HepG2 (cell line): ENCODE measurements around the gene MYH7. TPM values are rescaled to one million over a fixed set of nuclear protein-coding genes. Genes with fewer than 3 reads are reported as not detected.
A peak's percentile ranks its signal among the peaks of the same experiment; 100 is the strongest.

ENCODE experiments used
- AHR ChIP-seq: IDR thresholded peaks from 2 replicates; pipeline ENCODE4 v1.6.1; 2018; ENCODE audit warnings: missing genetic modification reagents, missing compliant biosample characterization
- ATF7-NPFF ChIP-seq: sonication (generic); formaldehyde crosslinking; IDR thresholded peaks from 2 replicates; pipeline ENCODE4 v1.8.1; 2023; ENCODE audit warnings: mild to moderate bottlenecking, low read depth, missing genetic modification reagents, moderate library complexity
- GLI4 ChIP-seq: sonication (generic); formaldehyde crosslinking; IDR thresholded peaks from 2 replicates; pipeline ENCODE4 v1.5.1; 2020; ENCODE audit warnings: missing genetic modification reagents, mild to moderate bottlenecking, moderate library complexity, borderline replicate concordance
- MED13 ChIP-seq: sonication (generic); formaldehyde crosslinking; IDR thresholded peaks from 2 replicates; pipeline ENCODE4 v1.5.0; 2020; ENCODE audit warnings: missing genetic modification reagents
- NAIF1 ChIP-seq: sonication (generic); formaldehyde crosslinking; IDR thresholded peaks from 2 replicates; pipeline ENCODE4 v1.5.0; 2020; ENCODE audit warnings: mild to moderate bottlenecking, missing genetic modification reagents, borderline replicate concordance
- NCOA2 ChIP-seq: sonication (generic); formaldehyde crosslinking; IDR thresholded peaks from 2 replicates; pipeline ENCODE4 v1.8.0; 2022; ENCODE audit warnings: inconsistent platforms
- PAWR ChIP-seq: sonication (generic); formaldehyde crosslinking; IDR thresholded peaks from 2 replicates; pipeline ENCODE4 v1.4.0; 2020; ENCODE audit warnings: missing genetic modification reagents, mild to moderate bottlenecking, borderline replicate concordance
- SIX4 ChIP-seq: sonication (generic); formaldehyde crosslinking; IDR thresholded peaks from 2 replicates; pipeline ENCODE4 v1.4.0; 2020; ENCODE audit warnings: missing genetic modification reagents
- SOX6 ChIP-seq, 2 experiments: fragments of 450-650 bp in 1 of 2; sonication (generic) in 1 of 2; formaldehyde crosslinking in 1 of 2; IDR thresholded peaks; 2 replicates each; pipeline versions ENCODE4 v1.4.0 to v1.6.1; 2017 to 2020; ENCODE audit warnings: antibody characterized with exemption in 1 of 2, mild to moderate bottlenecking in 1 of 2, missing genetic modification reagents in 1 of 2
- TBP ChIP-seq: sonication (generic); formaldehyde crosslinking; IDR thresholded peaks from 2 replicates; pipeline ENCODE4 v1.5.0; 2020; ENCODE audit warnings: missing genetic modification reagents
- ZBTB38 ChIP-seq: sonication (generic); formaldehyde crosslinking; IDR thresholded peaks from 2 replicates; pipeline ENCODE4 v1.5.1; 2020; ENCODE audit warnings: mild to moderate bottlenecking, missing genetic modification reagents
- ZFY ChIP-seq: sonication (generic); formaldehyde crosslinking; IDR thresholded peaks from 2 replicates; pipeline ENCODE4 v1.4.0; 2020; ENCODE audit warnings: missing genetic modification reagents
- ZMYM2 ChIP-seq: sonication (generic); formaldehyde crosslinking; IDR thresholded peaks from 2 replicates; pipeline ENCODE4 v1.8.0; 2022; ENCODE audit warnings: mild to moderate bottlenecking, missing genetic modification reagents
- ZNF431 ChIP-seq: sonication (generic); formaldehyde crosslinking; IDR thresholded peaks from 2 replicates; pipeline ENCODE4 v1.9.0; 2022; ENCODE audit warnings: missing genetic modification reagents, low read depth, mild to moderate bottlenecking, borderline replicate concordance
- ZNF432 ChIP-seq: sonication (generic); formaldehyde crosslinking; IDR thresholded peaks from 2 replicates; pipeline ENCODE4 v1.5.0; 2020; ENCODE audit warnings: missing genetic modification reagents, mild to moderate bottlenecking, borderline replicate concordance
- ZNF512B ChIP-seq: sonication (generic); formaldehyde crosslinking; IDR thresholded peaks from 2 replicates; pipeline ENCODE4 v1.5.1; 2020; ENCODE audit warnings: missing genetic modification reagents, mild to moderate bottlenecking, borderline replicate concordance
- ZNF607 ChIP-seq: sonication (generic); formaldehyde crosslinking; IDR thresholded peaks from 2 replicates; pipeline ENCODE4 v1.5.1; 2020; ENCODE audit warnings: missing genetic modification reagents, mild to moderate bottlenecking, borderline replicate concordance
- ZNF816 ChIP-seq: sonication (generic); formaldehyde crosslinking; IDR thresholded peaks from 2 replicates; pipeline ENCODE4 v1.8.0; 2022; ENCODE audit warnings: missing genetic modification reagents, mild to moderate bottlenecking, borderline replicate concordance
- polyA plus RNA-seq, 8 experiments: library from polyadenylated mRNA; depleted of rRNA in 3 of 8; stranded (reverse) in 7 of 8; unstranded in 1 of 8; fragments of >200 nt; fragmentation: Illumina TruSeq in 4 of 8; extraction: Trizol in 4 of 8; gene quantifications; 2 replicates each; pipeline versions ENCODE4 v1.2.1 to v1.2.3, GENCODE V29; 2011 to 2016; ENCODE audit warnings: low read depth in 4 of 8, missing spikeins in 1 of 8, mixed read lengths in 1 of 8; ENCODE audit not compliant: insufficient read depth in 1 of 8
- total RNA-seq, 5 experiments: library from RNA; depleted of rRNA; stranded (reverse); fragments of >200 nt; fragmentation: Illumina TruSeq; extraction: Trizol; gene quantifications; 2 replicates each; pipeline ENCODE4 v1.2.3, GENCODE V29; 2016; ENCODE audit warnings: low read depth in 1 of 5
- TF ChIP-seq, protein P1 (sequence below): sonication (generic); formaldehyde crosslinking; IDR thresholded peaks from 2 replicates; pipeline ENCODE4 v1.5.0; 2020; ENCODE audit warnings: missing genetic modification reagents
- TF ChIP-seq, protein P2 (sequence below): IDR thresholded peaks from 2 replicates; pipeline ENCODE4 v1.6.1; 2016; ENCODE audit warnings: low read depth
- TF ChIP-seq, protein P3 (sequence below): sonication (generic); formaldehyde crosslinking; IDR thresholded peaks from 2 replicates; pipeline ENCODE4 v1.4.0; 2020; ENCODE audit warnings: missing genetic modification reagents

MYH7 gene
- total and polyA plus RNA-seq, 2 of the 13 experiments (the other 11 are each of a cell fraction or from before 2014, with no cell fraction given): 0.04 TPM; not detected in 1

DNA sequence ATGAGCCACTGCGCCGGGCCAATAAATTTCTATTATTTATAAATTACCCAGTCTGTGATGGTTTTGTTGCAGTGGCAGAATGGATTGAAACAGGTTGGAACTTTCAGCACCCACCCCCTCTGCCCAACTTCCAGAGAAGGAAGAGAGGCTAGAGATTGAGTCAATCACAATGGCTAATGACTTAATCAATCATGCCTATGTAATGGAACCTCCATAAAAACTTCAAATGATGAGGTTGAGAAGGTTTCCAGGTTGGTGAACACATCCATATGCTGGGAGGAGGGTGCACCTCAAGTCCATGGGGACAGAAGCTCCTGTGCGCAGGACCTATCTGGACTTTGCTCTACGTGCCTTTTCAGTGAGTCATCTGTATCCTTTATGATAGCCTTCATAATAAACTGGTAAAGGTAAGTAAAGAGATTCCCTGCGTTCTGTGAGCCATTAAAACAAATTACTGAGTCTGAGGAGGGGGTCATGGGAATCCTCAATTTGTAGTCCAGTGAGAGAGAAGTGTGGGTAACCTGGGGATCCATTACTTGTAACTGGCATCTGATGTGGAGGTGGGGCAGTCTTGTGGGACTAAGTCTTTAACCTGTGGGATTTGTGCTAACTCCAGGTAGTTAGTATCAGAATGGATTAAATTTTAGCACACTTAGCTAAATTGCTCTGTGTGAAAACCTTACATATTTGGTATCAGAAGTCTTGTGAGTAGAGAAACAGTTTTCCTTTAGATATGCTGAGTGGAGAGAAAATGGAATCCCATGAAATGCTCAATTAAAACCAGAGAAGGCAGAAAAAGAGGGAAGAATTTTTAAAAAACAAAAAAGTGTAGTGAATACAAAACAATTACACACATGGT lies 22.4 kb upstream of the MYH7 start (continued):
- no peak for TF ChIP-seq ZNF816 (CRISPR knock-in tag)
- TF ChIP-seq MED13 (CRISPR knock-in tag): no peak
- TF ChIP-seq AHR (CRISPR knock-in tag): no peak
- TF ChIP-seq GLI4 (CRISPR knock-in tag): no peak
- no peak for TF ChIP-seq SOX6 (IDR thresholded peaks at IDR 0.05)
- TF ChIP-seq SOX6 (CRISPR knock-in tag; IDR thresholded peaks at IDR 0.05): peak; percentile 47
- TF ChIP-seq ZFY: no peak
- 0 out of 2 replicates have a peak, but pooled peaks have one; percentile 41 for TF ChIP-seq SIX4 (CRISPR knock-in tag)
- TF ChIP-seq ZBTB38 (CRISPR knock-in tag): no peak
- TF ChIP-seq NCOA2 (CRISPR knock-in tag): no peak
- TF ChIP-seq, protein P1, sequence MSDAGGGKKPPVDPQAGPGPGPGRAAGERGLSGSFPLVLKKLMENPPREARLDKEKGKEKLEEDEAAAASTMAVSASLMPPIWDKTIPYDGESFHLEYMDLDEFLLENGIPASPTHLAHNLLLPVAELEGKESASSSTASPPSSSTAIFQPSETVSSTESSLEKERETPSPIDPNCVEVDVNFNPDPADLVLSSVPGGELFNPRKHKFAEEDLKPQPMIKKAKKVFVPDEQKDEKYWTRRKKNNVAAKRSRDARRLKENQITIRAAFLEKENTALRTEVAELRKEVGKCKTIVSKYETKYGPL (CRISPR knock-in tag): no peak
- TF ChIP-seq PAWR: no peak
- no peak for TF ChIP-seq ZNF432 (CRISPR knock-in tag)
- TF ChIP-seq, protein P2, sequence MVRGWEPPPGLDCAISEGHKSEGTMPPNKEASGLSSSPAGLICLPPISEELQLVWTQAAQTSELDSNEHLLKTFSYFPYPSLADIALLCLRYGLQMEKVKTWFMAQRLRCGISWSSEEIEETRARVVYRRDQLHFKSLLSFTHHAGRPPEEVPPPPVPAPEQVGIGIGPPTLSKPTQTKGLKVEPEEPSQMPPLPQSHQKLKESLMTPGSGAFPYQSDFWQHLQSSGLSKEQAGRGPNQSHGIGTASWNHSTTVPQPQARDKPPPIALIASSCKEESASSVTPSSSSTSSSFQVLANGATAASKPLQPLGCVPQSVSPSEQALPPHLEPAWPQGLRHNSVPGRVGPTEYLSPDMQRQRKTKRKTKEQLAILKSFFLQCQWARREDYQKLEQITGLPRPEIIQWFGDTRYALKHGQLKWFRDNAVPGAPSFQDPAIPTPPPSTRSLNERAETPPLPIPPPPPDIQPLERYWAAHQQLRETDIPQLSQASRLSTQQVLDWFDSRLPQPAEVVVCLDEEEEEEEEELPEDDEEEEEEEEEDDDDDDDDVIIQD: peak; percentile 83; the same call in 1 of the 2 replicates
- no peak for TF ChIP-seq ZNF431 (CRISPR knock-in tag)
- TF ChIP-seq TBP (CRISPR knock-in tag): no peak
- no peak for TF ChIP-seq NAIF1
- TF ChIP-seq ZMYM2 (CRISPR knock-in tag): peak; percentile 34; the same call in 1 of the 2 replicates
- TF ChIP-seq ZNF607 (CRISPR knock-in tag): no peak
- TF ChIP-seq ATF7-NPFF: no peak
- no peak for TF ChIP-seq ZNF512B
- TF ChIP-seq, protein P3, sequence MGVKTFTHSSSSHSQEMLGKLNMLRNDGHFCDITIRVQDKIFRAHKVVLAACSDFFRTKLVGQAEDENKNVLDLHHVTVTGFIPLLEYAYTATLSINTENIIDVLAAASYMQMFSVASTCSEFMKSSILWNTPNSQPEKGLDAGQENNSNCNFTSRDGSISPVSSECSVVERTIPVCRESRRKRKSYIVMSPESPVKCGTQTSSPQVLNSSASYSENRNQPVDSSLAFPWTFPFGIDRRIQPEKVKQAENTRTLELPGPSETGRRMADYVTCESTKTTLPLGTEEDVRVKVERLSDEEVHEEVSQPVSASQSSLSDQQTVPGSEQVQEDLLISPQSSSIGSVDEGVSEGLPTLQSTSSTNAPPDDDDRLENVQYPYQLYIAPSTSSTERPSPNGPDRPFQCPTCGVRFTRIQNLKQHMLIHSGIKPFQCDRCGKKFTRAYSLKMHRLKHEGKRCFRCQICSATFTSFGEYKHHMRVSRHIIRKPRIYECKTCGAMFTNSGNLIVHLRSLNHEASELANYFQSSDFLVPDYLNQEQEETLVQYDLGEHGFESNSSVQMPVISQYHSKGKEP (CRISPR knock-in tag): no peak
